HL-60 (cell line): ENCODE data around the gene GPX3.

Source experiments
- DNase-seq, 2 experiments: peaks; one replicate each; pipeline ENCODE4 v3.0.0-alpha.2; 2010 to 2020; ENCODE audit warnings: low read depth in 1 of 2, low spot score in 1 of 2
- H3K27ac ChIP-seq: fragments of 250-450 bp; sonication (Bioruptor Pico); replicated peaks from 2 replicates; pipeline ENCODE4 v1.5.1; 2020; ENCODE audit warnings: mild to moderate bottlenecking, moderate library complexity
- H3K27me3 ChIP-seq: fragments of 250-450 bp; sonication (Bioruptor Pico); 2 replicates; pipeline ENCODE4 v1.5.1; 2021; ENCODE audit warnings: mild to moderate bottlenecking, moderate library complexity; ENCODE audit not compliant: insufficient read depth, poor library complexity, severe bottlenecking
- H3K4me3 ChIP-seq: replicated peaks from 2 replicates; pipeline ENCODE4 v1.5.1; 2011; ENCODE audit warnings: mild to moderate bottlenecking, control low read depth, low read length; ENCODE audit not compliant: insufficient read depth
- CTCF ChIP-seq: IDR thresholded peaks from one replicate; pipeline ENCODE4 v1.5.1; 2011; ENCODE audit warnings: low read length, control low read depth, inconsistent platforms; ENCODE audit not compliant: insufficient read depth
- GABPA ChIP-seq: IDR thresholded peaks from 2 replicates; pipeline ENCODE4 v1.6.1; 2012; ENCODE audit warnings: low read depth
- POLR2AphosphoS5 ChIP-seq: IDR thresholded peaks from 2 replicates; pipeline ENCODE4 v1.6.1; 2012; ENCODE audit warnings: low read depth
- REST ChIP-seq: IDR thresholded peaks from 2 replicates; pipeline ENCODE4 v1.6.1; 2012; ENCODE audit warnings: low read depth; ENCODE audit not compliant: insufficient replicate concordance
- SPI1 ChIP-seq: IDR thresholded peaks from 2 replicates; pipeline ENCODE4 v1.6.1; 2012; ENCODE audit warnings: low read depth, mild to moderate bottlenecking, borderline replicate concordance

Gene GPX3

GRCh38 chr5:151075698-151076331 lies 55.4 kb downstream of the GPX3 start:
- Histone ChIP-seq H3K4me3 (no peak overlapping the region), H3K27me3 (no peaks in the 10 kb centered on the region), H3K27ac (no peak overlapping the region)
- no peak for DNase-seq
- TF ChIP-seq POLR2AphosphoS5 (no peak), SPI1 (no peak), GABPA (no peak), REST (no peak), CTCF (no peak)

GRCh38 chr5:151076616-151077015 lies 56.2 kb downstream of the GPX3 start:
- H3K27me3 ChIP-seq, result no peaks in the 10 kb centered on the region
- no peak for TF ChIP-seq CTCF
- TF ChIP-seq POLR2AphosphoS5, result no peak
- no peak for TF ChIP-seq REST
- TF ChIP-seq GABPA, result no peak
- no peak for TF ChIP-seq SPI1
- no peak overlapping the region for H3K27ac ChIP-seq
- H3K4me3 ChIP-seq, result no peak overlapping the region
- DNase-seq, result no peak

GRCh38 chr5:151077419-151077818 lies 57.0 kb downstream of the GPX3 start:
- DNase-seq, result no peak
- TF ChIP-seq SPI1 (no peak), POLR2AphosphoS5 (no peak), REST (no peak), GABPA (no peak), CTCF (no peak)
- Histone ChIP-seq H3K4me3 (no peak overlapping the region), H3K27ac (no peak overlapping the region), H3K27me3 (no peaks in the 10 kb centered on the region)
